Measurements from ENCODE around the gene CD58.

Gene CD58

GRCh38 chr1:116465845-116466685, 104.8 kb downstream of the CD58 start:
- no peak for DNase-seq (ENCODE audit: low read depth)

GRCh38 chr1:116465477-116465844, 105.4 kb downstream of the CD58 start:
- DNase-seq (ENCODE audit: low read depth), result no peak
